ENCODE results near the gene WDR45B. TPM values are rescaled to one million over a fixed set of nuclear protein-coding genes. Genes with fewer than 3 reads are reported as not detected.

The WDR45B gene
- total and polyA plus RNA-seq, 2 donors (not counting 3 experiments of a cell fraction or from before 2014, with no cell fraction given): 62.0 to 76.7 TPM

- CTCF ChIA-PET: interaction anchor here (0.5 to 1.5 kb wide), 11 partner anchors 17 to 245 kb away, joined by 3 to 14 read pairs (median 3); no protein-coding TSS in a partner anchor
- DNase-seq (ENCODE audit: low read depth, low spot score): no peak
- no peak for FAIRE-seq
Measured at GRCh38 chr17:82668631-82669099, 20.4 kb upstream of the WDR45B start.

More at GRCh38 chr17:82668631-82669099, 20.4 kb upstream of the WDR45B start:
- no peaks in the 10 kb centered on the region for H3K27me3 ChIP-seq (ENCODE audit: control insufficient read depth in 2 of 2, insufficient read depth in 2 of 2, low read length in 2 of 2)
- H4K20me1 ChIP-seq (replicated peaks; ENCODE audit: control insufficient read depth, extremely low read depth, insufficient read depth, low read length): no peaks in the 10 kb centered on the region
- H3K4me1 ChIP-seq (ENCODE audit: control insufficient read depth, extremely low read depth, insufficient read depth, low read length): no peaks in the 10 kb centered on the region
- H3K27ac ChIP-seq (ENCODE audit: insufficient read depth, low read depth, low read length): no peak overlapping the region
- no peaks in the 10 kb centered on the region for H3K36me3 ChIP-seq (ENCODE audit: control insufficient read depth in 2 of 2, extremely low read depth in 1 of 2, insufficient read depth in 2 of 2, low read length in 2 of 2)
- H3K4me3 ChIP-seq (replicated peaks in 1 of 3; ENCODE audit: insufficient read depth in 1 of 3, low read depth in 1 of 3, low read length in 3 of 3): no peak overlapping the region
- dilution Hi-C loops (cut with MboI; ENCODE audit: extremely low pct_ligation_motif_present, low sequenced_read_pairs) (no loop called here), intact Hi-C loops (cut with micrococcal nuclease) (loop anchor here (1.0 kb wide), 1 partner anchor 99 kb away; no protein-coding TSS in a partner anchor)
- no peaks in the 10 kb centered on the region for H3K9me3 ChIP-seq (replicated peaks; ENCODE audit: control insufficient read depth, insufficient read depth, low read length)
- BruUV-seq (replicated peaks): no TSS peak
- TF ChIP-seq POLR2A (IDR thresholded peaks at IDR 0.05; ENCODE audit: low read depth, low read length) (no peak), CTCF (IDR thresholded peaks at IDR 0.05; ENCODE audit: extremely low read depth in 1 of 2, insufficient read depth in 1 of 2, low read depth in 1 of 2, low read length in 2 of 2) (peak; percentile 32 to 58)
- H3K9me1 ChIP-seq (replicated peaks; ENCODE audit: control insufficient read depth, extremely low read depth, insufficient read depth, low read length): no peaks in the 10 kb centered on the region
- POLR2A ChIA-PET: no interaction called here
- H3K79me2 ChIP-seq (ENCODE audit: control insufficient read depth, insufficient read depth, low read length): no peaks in the 10 kb centered on the region
- H3K4me2 ChIP-seq (ENCODE audit: insufficient read depth, low read length): no peak overlapping the region
- no peak overlapping the region for H3K9ac ChIP-seq (replicated peaks; ENCODE audit: extremely low read depth, insufficient read depth, low read length)
- peak overlapping the region; percentile 60 for H2AFZ ChIP-seq (ENCODE audit: low read depth, low read length)
